Type B pancreatic cell (in vitro differentiated cells): ENCODE results near the gene PKHD1. TPM values are rescaled to one million over a fixed set of nuclear protein-coding genes. Genes with fewer than 3 reads are reported as not detected.

Source experiments
- DNase-seq: peaks from one replicate; pipeline ENCODE4 v3.0.0; 2021; ENCODE audit warnings: mixed read lengths; ENCODE audit not compliant: unreplicated experiment; ENCODE audit errors: extremely low spot score
- H3K27ac Mint-ChIP-seq: 2 replicates; pipeline ENCODE4 v1.8.0; 2021; ENCODE audit warnings: mild to moderate bottlenecking, mixed read lengths
- H3K27me3 Mint-ChIP-seq: 2 replicates; pipeline ENCODE4 v1.8.0; 2021; ENCODE audit warnings: mixed read lengths
- H3K36me3 Mint-ChIP-seq: 2 replicates; pipeline ENCODE4 v1.8.0; 2021; ENCODE audit warnings: mixed read lengths
- H3K4me1 Mint-ChIP-seq: one replicate; pipeline ENCODE4 v1.8.0; 2021; ENCODE audit warnings: mixed read lengths; ENCODE audit not compliant: unreplicated experiment
- H3K4me3 Mint-ChIP-seq: 2 replicates; pipeline ENCODE4 v1.8.0; 2021; ENCODE audit warnings: mild to moderate bottlenecking, mixed read lengths
- H3K9me3 Mint-ChIP-seq: 2 replicates; pipeline ENCODE4 v1.8.0; 2021; ENCODE audit warnings: mixed read lengths
- CTCF ChIP-seq: fragments of 200-600 bp; sonication (generic); conservative IDR thresholded peaks from 2 replicates; pipeline ENCODE4 v1.5.0; 2021; ENCODE audit warnings: antibody characterized with exemption, mild to moderate bottlenecking
- total RNA-seq: library from RNA; stranded (reverse); gene quantifications from 2 replicates; pipeline ENCODE4 v1.2.1, GENCODE V29; 2021; ENCODE audit warnings: low replicate concordance

PKHD1 gene
- total RNA-seq, 1 donor from 2014 or later = 0.75 TPM

GRCh38 chr6:51617751-51618150 lies 469.7 kb downstream of the PKHD1 start:
- DNase-seq = no peak
- no peaks in the 10 kb centered on the region for H3K27me3 Mint-ChIP-seq

GRCh38 chr6:51616243-51616642 lies 471.2 kb downstream of the PKHD1 start:
- Mint-ChIP-seq H3K9me3 (no peaks in the 10 kb centered on the region), H3K36me3 (no peaks in the 10 kb centered on the region), H3K4me1 (no peaks in the 10 kb centered on the region), H3K27me3 (no peaks in the 10 kb centered on the region), H3K27ac (no peak overlapping the region), H3K4me3 (no peak overlapping the region)
- no peak for TF ChIP-seq CTCF
- DNase-seq = no peak

More at GRCh38 chr6:51617751-51618150, 469.7 kb downstream of the PKHD1 start:
- Mint-ChIP-seq H3K9me3 (no peaks in the 10 kb centered on the region), H3K4me1 (no peaks in the 10 kb centered on the region), H3K36me3 (no peaks in the 10 kb centered on the region), H3K27ac (no peak overlapping the region), H3K4me3 (no peak overlapping the region)
- TF ChIP-seq CTCF = no peak

GRCh38 chr6:51614725-51615124 lies 472.7 kb downstream of the PKHD1 start:
- no peak for TF ChIP-seq CTCF
- no peak overlapping the region for H3K27ac Mint-ChIP-seq
- H3K9me3 Mint-ChIP-seq = no peaks in the 10 kb centered on the region

GRCh38 chr6:51613558-51613957 lies 473.9 kb downstream of the PKHD1 start:
- Mint-ChIP-seq H3K27ac (no peak overlapping the region), H3K4me3 (no peak overlapping the region), H3K9me3 (no peaks in the 10 kb centered on the region), H3K36me3 (no peaks in the 10 kb centered on the region), H3K4me1 (no peaks in the 10 kb centered on the region), H3K27me3 (no peaks in the 10 kb centered on the region)
- no peak for DNase-seq
- no peak for TF ChIP-seq CTCF

More at GRCh38 chr6:51614725-51615124, 472.7 kb downstream of the PKHD1 start:
- H3K27me3 Mint-ChIP-seq = no peaks in the 10 kb centered on the region
- no peak for DNase-seq
- H3K4me3 Mint-ChIP-seq = no peak overlapping the region
- H3K36me3 Mint-ChIP-seq = no peaks in the 10 kb centered on the region
- H3K4me1 Mint-ChIP-seq = no peaks in the 10 kb centered on the region

- H3K27ac Mint-ChIP-seq = no peak overlapping the region
Measured at GRCh38 chr6:51608932-51609331, 478.5 kb downstream of the PKHD1 start.

More at GRCh38 chr6:51608932-51609331, 478.5 kb downstream of the PKHD1 start:
- H3K27me3 Mint-ChIP-seq = no peaks in the 10 kb centered on the region
- TF ChIP-seq CTCF = no peak
- H3K4me1 Mint-ChIP-seq = no peaks in the 10 kb centered on the region
- H3K9me3 Mint-ChIP-seq = no peaks in the 10 kb centered on the region
- no peaks in the 10 kb centered on the region for H3K36me3 Mint-ChIP-seq
- DNase-seq = no peak
- H3K4me3 Mint-ChIP-seq = no peak overlapping the region
